ENCODE data around the gene ROBO1.

ROBO1 gene

GRCh38 chr3:79146024-79146423, 621.8 kb downstream of the ROBO1 start:
- no peak for DNase-seq

- DNase-seq: peak; percentile 28
These were observed 627.1 kb downstream of the ROBO1 start for GRCh38 chr3:79140708-79141107.

- DNase-seq: peak; percentile 90
These were observed 628.3 kb downstream of the ROBO1 start for GRCh38 chr3:79139395-79140068.

- DNase-seq: no peak
These were observed 642.3 kb downstream of the ROBO1 start for GRCh38 chr3:79125313-79125984.

GRCh38 chr3:79115458-79115857, 652.3 kb downstream of the ROBO1 start:
- no peak for DNase-seq

- DNase-seq: no peak
These were observed 653.9 kb downstream of the ROBO1 start for GRCh38 chr3:79113876-79114275.

- DNase-seq: no peak
These were observed 656.3 kb downstream of the ROBO1 start for GRCh38 chr3:79111375-79112052.

GRCh38 chr3:79109754-79110153, 658.0 kb downstream of the ROBO1 start:
- no peak for DNase-seq

GRCh38 chr3:79103307-79103706, 664.5 kb downstream of the ROBO1 start:
- no peak for DNase-seq

- no peak for DNase-seq
These were observed 669.7 kb downstream of the ROBO1 start for GRCh38 chr3:79097964-79098660.

- DNase-seq: no peak
These were observed 673.1 kb downstream of the ROBO1 start for GRCh38 chr3:79094654-79095053.

- DNase-seq: peak; percentile 68
These were observed 681.3 kb downstream of the ROBO1 start for GRCh38 chr3:79086514-79086913.

GRCh38 chr3:79085171-79085570, 682.6 kb downstream of the ROBO1 start:
- no peak for DNase-seq

GRCh38 chr3:79081335-79081734, 686.5 kb downstream of the ROBO1 start:
- DNase-seq: no peak

- no peak for DNase-seq
These were observed 693.2 kb downstream of the ROBO1 start for GRCh38 chr3:79074558-79074957.

- no peak for DNase-seq
These were observed 700.1 kb downstream of the ROBO1 start for GRCh38 chr3:79067734-79068133.

- no peak for DNase-seq
These were observed 701.3 kb downstream of the ROBO1 start for GRCh38 chr3:79066481-79066880.

GRCh38 chr3:79063624-79064023, 704.2 kb downstream of the ROBO1 start:
- no peak for DNase-seq

- DNase-seq: no peak
These were observed 710.0 kb downstream of the ROBO1 start for GRCh38 chr3:79057756-79058155.

- DNase-seq: no peak
These were observed 711.3 kb downstream of the ROBO1 start for GRCh38 chr3:79056498-79056897.

GRCh38 chr3:79052054-79052681, 715.6 kb downstream of the ROBO1 start:
- no peak for DNase-seq

GRCh38 chr3:79047581-79047980, 720.2 kb downstream of the ROBO1 start:
- no peak for DNase-seq

- no peak for DNase-seq
These were observed 726.2 kb downstream of the ROBO1 start for GRCh38 chr3:79041621-79042020.

All from NCI-H2171 treated with DMSO at 0.1 percent for 48 hours (cell line).